WERI-Rb-1 (cell line): ENCODE results near the gene C12orf43.

Experiments
- DNase-seq: peaks from one replicate; pipeline ENCODE4 v3.0.0-alpha.2; 2020
- H3K27ac ChIP-seq: fragments of 250-450 bp; sonication (Bioruptor Pico); 2 replicates; pipeline ENCODE4 v1.5.1; 2020; ENCODE audit warnings: mild to moderate bottlenecking, moderate library complexity
- H3K27me3 ChIP-seq: fragments of 250-450 bp; sonication (Bioruptor Pico); 2 replicates; pipeline ENCODE4 v1.5.1; 2021; ENCODE audit warnings: mild to moderate bottlenecking, low read depth, moderate library complexity; ENCODE audit not compliant: insufficient read depth, severe bottlenecking
- H3K36me3 ChIP-seq: fragments of 250-450 bp; sonication (Bioruptor Pico); 2 replicates; pipeline ENCODE4 v1.5.1; 2020; ENCODE audit warnings: mild to moderate bottlenecking, moderate library complexity
- H3K4me3 ChIP-seq: 2 replicates; pipeline ENCODE4 v1.5.1; 2011; ENCODE audit warnings: low read depth, mild to moderate bottlenecking, control low read depth, low read length
- H3K9me3 ChIP-seq: fragments of 250-450 bp; sonication (Bioruptor Pico); 2 replicates; pipeline ENCODE4 v1.5.1; 2021; ENCODE audit warnings: mild to moderate bottlenecking, moderate library complexity; ENCODE audit not compliant: severe bottlenecking
- CTCF ChIP-seq: IDR thresholded peaks from 2 replicates; pipeline ENCODE4 v1.5.1; 2011; ENCODE audit warnings: low read depth, mild to moderate bottlenecking, control low read depth, inconsistent platforms, low read length

The C12orf43 gene

DNA sequence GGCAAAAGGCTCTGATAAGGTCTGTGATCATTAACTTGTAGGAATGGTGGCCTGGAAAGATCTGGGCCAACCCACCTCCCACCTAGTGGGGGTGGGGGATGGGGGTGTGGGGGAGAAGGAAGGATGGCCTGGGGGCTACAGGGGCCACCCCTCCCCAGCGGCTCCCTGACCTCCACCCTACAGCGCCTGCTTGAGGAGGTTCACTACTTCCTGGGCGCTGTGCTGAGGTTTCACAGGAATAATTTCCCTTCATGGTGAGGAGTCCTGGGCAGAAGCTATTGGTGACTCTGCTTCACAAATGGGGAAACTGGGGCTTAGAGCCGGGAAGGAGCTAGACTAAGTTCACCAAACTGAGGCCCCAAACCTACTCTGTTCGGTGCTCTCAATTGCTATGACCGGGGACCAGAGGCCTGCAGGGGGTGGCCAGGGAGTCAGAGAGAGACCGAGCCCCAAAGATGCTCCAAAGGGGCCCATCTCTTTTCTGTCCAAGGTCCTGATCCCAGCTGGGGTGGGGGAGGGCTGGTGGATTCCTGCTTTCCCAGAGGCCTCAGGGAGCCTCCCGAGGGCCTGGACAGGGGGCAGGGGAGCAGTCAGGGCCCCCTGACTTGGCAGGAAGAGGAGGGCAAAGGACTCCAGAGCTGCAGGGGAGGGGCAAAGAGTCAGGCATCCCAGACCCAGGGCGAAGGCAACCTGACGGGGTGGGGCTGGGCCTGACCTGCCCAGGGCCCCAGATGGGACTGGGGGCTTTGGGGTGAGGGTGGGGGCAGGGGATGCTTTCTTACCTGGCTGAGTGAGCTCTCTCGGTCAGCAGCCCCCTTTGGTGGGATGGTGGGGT is 36.2 kb downstream of the C12orf43 start:
- no peak overlapping the region for H3K4me3 ChIP-seq
- H3K27me3 ChIP-seq: no peaks in the 10 kb centered on the region
- TF ChIP-seq CTCF: no peak
- H3K9me3 ChIP-seq: no peaks in the 10 kb centered on the region
- no peaks in the 10 kb centered on the region for H3K36me3 ChIP-seq
- H3K27ac ChIP-seq: no peak overlapping the region
- DNase-seq: no peak

GRCh38 chr12:120979220-120979861 is 36.9 kb downstream of the C12orf43 start:
- Histone ChIP-seq H3K36me3 (no peaks in the 10 kb centered on the region), H3K27ac (no peak overlapping the region), H3K4me3 (no peak overlapping the region), H3K9me3 (no peaks in the 10 kb centered on the region), H3K27me3 (no peaks in the 10 kb centered on the region)
- TF ChIP-seq CTCF: no peak
- DNase-seq: no peak

DNA sequence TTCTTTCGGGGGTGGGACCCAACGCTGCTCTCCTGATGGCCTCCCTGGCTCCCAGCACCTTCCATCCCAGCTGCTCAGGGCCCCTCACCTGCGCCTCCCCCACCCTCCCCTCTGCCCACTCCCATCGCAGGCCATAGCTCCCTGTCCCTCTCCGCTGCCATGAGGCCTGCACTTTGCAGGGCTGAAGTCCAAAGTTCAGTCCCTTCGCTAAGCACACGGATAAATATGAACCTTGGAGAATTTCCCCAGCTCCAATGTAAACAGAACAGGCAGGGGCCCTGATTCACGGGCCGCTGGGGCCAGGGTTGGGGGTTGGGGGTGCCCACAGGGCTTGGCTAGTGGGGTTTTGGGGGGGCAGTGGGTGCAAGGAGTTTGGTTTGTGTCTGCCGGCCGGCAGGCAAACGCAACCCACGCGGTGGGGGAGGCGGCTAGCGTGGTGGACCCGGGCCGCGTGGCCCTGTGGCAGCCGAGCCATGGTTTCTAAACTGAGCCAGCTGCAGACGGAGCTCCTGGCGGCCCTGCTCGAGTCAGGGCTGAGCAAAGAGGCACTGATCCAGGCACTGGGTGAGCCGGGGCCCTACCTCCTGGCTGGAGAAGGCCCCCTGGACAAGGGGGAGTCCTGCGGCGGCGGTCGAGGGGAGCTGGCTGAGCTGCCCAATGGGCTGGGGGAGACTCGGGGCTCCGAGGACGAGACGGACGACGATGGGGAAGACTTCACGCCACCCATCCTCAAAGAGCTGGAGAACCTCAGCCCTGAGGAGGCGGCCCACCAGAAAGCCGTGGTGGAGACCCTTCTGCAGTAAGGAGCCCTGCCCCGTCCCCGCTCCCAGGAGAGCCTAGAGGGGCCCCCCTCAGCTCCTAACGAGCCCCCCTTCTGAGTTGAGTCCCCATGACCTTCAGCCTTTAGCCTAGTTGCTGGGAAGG is 37.7 kb downstream of the C12orf43 start, which contains the start of gene HNF1A:
TSS of gene HNF1A (plus strand) at position 248 of the 924 bp plus-strand sequence. CDS start at position 474, 226 bp downstream.
- Histone ChIP-seq H3K27me3 (no peaks in the 10 kb centered on the region), H3K36me3 (no peaks in the 10 kb centered on the region), H3K4me3 (no peak within 1 kb of the TSS), H3K27ac (no peak within 1 kb of the TSS), H3K9me3 (no peaks in the 10 kb centered on the region)
- no peak for DNase-seq
- no peak for TF ChIP-seq CTCF

DNA sequence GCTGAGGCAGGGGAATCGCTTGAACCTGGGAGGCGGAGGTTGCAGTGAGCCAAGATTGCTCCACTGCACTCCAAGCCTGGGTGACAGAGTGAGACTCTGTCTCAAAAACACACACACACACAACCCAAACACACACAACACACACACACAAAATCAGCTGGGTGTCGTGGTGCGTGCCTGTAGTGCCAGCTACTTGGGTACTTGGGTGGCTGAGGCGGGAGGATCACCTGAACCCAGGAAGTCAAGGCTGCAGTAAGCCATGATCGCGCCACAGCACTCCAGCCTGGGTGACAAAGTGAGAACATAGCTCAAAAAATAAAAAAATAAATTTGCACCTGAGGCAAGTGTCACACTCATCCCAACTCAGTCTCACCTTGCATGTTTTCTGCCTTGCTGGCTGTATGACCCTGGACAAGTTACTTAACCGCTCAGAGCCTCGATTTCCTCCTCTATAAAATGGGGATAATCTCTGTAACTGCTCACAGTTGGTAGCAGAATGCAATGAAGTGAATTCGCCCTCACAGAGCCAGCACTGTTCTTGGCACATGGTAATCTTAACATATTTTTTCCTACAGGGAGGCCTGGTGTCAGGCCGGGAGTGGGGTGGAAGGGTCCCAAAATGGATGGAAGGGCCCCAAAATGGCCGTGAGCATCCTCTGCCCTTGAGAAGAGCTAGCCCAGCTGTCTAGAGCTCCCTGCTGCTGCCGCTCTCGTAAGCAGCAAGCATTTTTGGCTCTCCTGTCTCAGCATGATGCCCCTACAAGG is 38.6 kb downstream of the C12orf43 start:
- H3K27me3 ChIP-seq: no peaks in the 10 kb centered on the region
- H3K9me3 ChIP-seq: no peaks in the 10 kb centered on the region
- no peak overlapping the region for H3K4me3 ChIP-seq
- DNase-seq: no peak
- no peaks in the 10 kb centered on the region for H3K36me3 ChIP-seq
- TF ChIP-seq CTCF: no peak
- H3K27ac ChIP-seq: no peak overlapping the region

GRCh38 chr12:120972870-120973543 is 43.3 kb downstream of the C12orf43 start:
- no peaks in the 10 kb centered on the region for H3K36me3 ChIP-seq
- H3K27me3 ChIP-seq: no peaks in the 10 kb centered on the region
- no peak for TF ChIP-seq CTCF
- no peak for DNase-seq
- H3K4me3 ChIP-seq: no peak overlapping the region
- H3K27ac ChIP-seq: no peak overlapping the region
- H3K9me3 ChIP-seq: no peaks in the 10 kb centered on the region
